Uterus (tissue), 2 donors: Measurements from ENCODE around the gene TOMM6.

Experiments
- CTCF ChIP-seq, 4 experiments: fragments of 200-600 bp in 2 of 4; fragments of 450-650 bp in 2 of 4; sonication (generic) in 2 of 4; IDR thresholded peaks; one replicate each; pipeline ENCODE4 v1.5.1; 2016 to 2019; ENCODE audit warnings: antibody characterized with exemption in 4 of 4, mild to moderate bottlenecking in 2 of 4, moderate library complexity in 1 of 4
- POLR2A ChIP-seq, 2 donors: fragments of 450-650 bp; IDR thresholded peaks; one replicate each; pipeline ENCODE4 v1.6.1; 2016; ENCODE audit warnings: antibody characterized with exemption in 2 of 2, mild to moderate bottlenecking in 1 of 2, moderate library complexity in 1 of 2

GRCh38 chr6:41759106-41759904, 28.2 kb upstream of the TOMM6 start:
- TF ChIP-seq CTCF (IDR thresholded peaks at IDR 0.05) (no peak), POLR2A (IDR thresholded peaks at IDR 0.05) (no peak)
